Choroid plexus epithelial cell (primary cell): ENCODE data around the gene DDX51.
"Not testable (repeated sequence)": the region's sequence is repeated elsewhere in the genome, so short reads cannot be mapped to it uniquely, and the experiment has no call there.

Experiments used
- DNase-seq: peaks from one replicate; pipeline ENCODE4 v3.0.0-alpha.2; 2010; ENCODE audit warnings: low read depth
- H3K4me3 ChIP-seq: 2 replicates; pipeline ENCODE4 v1.5.1; 2011; ENCODE audit warnings: low read depth, mild to moderate bottlenecking, control low read depth, low read length, moderate library complexity
- TF ChIP-seq, protein P1 (sequence below): conservative IDR thresholded peaks from 2 replicates; pipeline ENCODE4 v1.5.1; 2011; ENCODE audit warnings: low read depth, mild to moderate bottlenecking, control low read depth, inconsistent platforms, low read length, moderate library complexity

The DDX51 gene

GRCh38 chr12:132108211-132108832 is 35.8 kb downstream of the DDX51 start:
- DNase-seq, result no peak
- no peak overlapping the region for H3K4me3 ChIP-seq
- TF ChIP-seq, protein P1, sequence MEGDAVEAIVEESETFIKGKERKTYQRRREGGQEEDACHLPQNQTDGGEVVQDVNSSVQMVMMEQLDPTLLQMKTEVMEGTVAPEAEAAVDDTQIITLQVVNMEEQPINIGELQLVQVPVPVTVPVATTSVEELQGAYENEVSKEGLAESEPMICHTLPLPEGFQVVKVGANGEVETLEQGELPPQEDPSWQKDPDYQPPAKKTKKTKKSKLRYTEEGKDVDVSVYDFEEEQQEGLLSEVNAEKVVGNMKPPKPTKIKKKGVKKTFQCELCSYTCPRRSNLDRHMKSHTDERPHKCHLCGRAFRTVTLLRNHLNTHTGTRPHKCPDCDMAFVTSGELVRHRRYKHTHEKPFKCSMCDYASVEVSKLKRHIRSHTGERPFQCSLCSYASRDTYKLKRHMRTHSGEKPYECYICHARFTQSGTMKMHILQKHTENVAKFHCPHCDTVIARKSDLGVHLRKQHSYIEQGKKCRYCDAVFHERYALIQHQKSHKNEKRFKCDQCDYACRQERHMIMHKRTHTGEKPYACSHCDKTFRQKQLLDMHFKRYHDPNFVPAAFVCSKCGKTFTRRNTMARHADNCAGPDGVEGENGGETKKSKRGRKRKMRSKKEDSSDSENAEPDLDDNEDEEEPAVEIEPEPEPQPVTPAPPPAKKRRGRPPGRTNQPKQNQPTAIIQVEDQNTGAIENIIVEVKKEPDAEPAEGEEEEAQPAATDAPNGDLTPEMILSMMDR, result no peak

DNA sequence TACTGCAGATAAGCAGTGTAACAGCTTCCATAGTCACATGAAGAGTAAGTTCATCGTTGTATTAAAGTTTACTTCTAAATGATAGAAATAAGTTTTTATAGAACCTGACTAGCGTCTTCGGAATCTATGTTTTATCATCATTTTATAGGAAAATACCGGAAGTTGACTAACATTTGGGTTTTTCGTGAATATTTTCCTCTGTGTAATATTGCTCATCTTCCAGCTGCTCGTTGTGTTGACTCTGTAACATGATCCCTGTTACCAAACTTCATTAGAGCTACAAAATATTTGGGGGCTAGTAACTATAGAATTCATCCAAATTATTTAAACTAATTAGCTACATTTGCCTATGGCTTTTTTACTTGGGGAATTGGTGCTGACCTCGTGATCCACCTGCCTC is 37.2 kb downstream of the DDX51 start:
- H3K4me3 ChIP-seq, result no peak overlapping the region
- TF ChIP-seq, protein P1, result no peak
- DNase-seq, result peak; percentile 72

- DNase-seq, result no peak
- no peak overlapping the region for H3K4me3 ChIP-seq
- TF ChIP-seq, protein P1, result no peak
These were observed 38.7 kb downstream of the DDX51 start for GRCh38 chr12:132105467-132105866.

DNA sequence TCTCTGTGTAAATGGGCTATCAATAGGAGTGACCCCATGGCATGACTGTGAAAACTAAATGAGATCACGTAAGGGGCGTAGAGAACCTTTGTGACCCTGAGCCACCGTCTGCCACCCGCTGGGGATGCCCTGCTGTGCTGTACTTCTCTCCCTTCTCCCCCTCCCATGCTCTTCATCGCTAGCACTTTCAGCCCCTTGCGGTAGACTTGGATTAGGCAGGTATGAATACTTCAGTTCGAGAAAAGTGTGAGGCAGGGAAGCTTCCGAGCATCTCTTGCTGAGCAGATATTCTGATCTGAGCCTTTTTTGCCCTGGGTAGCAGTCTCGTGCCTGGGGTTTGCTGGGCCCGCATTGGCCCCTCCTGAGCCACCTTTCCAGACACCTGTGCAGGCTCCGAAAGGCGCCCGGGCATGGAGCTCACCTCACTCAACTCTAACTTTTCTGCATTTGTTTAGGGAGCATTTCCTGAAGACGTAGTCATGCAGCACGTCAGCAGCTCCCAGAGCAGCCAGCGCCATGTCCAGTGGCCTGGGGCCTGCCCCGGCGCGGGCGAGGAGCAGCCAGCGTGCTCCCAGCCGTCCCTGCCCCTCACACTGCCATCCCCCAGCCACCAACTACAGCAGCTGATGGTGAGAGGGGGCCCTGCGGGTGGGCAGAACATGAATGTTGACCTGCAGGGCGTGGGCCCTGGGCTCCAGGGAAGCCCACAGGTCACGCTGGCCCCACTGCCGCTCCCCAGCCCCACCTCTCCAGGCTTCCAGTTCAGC is 40.4 kb downstream of the DDX51 start:
- no peak overlapping the region for H3K4me3 ChIP-seq
- TF ChIP-seq, protein P1, result no peak
- no peak for DNase-seq

DNA sequence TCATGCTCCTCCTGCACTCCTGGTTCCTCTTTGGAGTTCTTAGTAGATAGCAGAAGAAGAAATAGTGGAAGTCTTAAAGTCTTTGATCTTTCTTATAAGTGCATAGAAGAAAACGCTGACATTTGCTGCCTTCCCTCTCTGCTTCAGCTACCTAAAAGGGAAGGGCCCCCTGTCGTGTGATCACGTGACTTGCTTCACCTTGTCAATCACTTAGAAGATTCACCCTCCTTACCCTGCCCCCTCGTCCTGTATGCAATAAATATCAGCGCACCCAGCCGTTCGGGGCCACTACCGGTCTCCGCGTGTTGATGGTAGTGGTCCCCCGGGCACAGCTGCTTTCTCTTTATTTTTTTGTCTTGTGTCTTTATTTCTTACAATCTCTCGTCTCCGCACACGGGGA is 41.0 kb downstream of the DDX51 start:
- not testable (repeated sequence) for DNase-seq

GRCh38 chr12:132102297-132102696 is 41.8 kb downstream of the DDX51 start:
- TF ChIP-seq, protein P1, result no peak
- no peak overlapping the region for H3K4me3 ChIP-seq
- no peak for DNase-seq

More for the DNA sequence above, 41.0 kb downstream of the DDX51 start:
- H3K4me3 ChIP-seq, result not testable (repeated sequence)

DNA sequence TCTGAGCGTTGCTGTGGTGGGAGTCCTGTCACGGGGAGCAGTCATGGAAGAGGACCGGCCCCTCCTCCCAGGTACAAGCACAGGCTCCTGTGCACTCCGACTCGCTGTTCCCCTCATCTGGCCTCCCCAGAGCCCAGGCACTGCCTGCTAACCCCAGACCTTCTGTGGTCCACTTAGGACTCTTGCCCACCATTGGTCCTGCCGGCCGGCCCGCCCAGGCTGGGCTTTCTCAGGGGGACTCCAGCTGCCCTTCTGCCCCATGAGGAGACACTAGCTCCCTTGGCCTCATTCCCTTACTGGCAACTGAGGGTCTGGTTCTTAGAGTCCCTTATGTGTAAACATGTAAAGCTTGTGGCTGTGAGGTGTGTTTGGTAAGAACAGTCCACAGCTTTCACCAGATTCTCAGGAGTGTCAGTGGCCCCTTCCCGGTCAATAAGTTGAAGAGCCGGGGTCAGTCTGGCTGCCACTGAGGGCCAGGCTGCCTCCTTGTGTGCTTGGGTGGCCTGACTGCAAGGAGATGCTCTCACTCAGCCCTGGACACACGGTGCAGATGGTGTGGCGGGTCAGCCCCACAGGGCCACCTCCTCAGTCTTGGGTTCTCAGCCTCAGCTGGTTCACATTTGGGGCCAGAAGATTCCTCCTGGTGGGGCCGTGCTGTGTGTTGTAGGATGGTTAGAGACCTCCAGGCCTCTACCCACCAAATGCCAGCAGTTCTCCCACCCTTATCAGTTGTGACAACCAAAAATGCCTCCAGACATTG is 43.6 kb downstream of the DDX51 start:
- TF ChIP-seq, protein P1, result no peak

More for the DNA sequence above, 43.6 kb downstream of the DDX51 start:
- no peak for DNase-seq
- no peak overlapping the region for H3K4me3 ChIP-seq
